ENCODE measurements around the gene ZNF773. TPM values are rescaled to one million over a fixed set of nuclear protein-coding genes. Genes with fewer than 3 reads are reported as not detected.

The ZNF773 gene
- polyA plus RNA-seq, 1 donor from 2014 or later: 23.3 TPM

DNA sequence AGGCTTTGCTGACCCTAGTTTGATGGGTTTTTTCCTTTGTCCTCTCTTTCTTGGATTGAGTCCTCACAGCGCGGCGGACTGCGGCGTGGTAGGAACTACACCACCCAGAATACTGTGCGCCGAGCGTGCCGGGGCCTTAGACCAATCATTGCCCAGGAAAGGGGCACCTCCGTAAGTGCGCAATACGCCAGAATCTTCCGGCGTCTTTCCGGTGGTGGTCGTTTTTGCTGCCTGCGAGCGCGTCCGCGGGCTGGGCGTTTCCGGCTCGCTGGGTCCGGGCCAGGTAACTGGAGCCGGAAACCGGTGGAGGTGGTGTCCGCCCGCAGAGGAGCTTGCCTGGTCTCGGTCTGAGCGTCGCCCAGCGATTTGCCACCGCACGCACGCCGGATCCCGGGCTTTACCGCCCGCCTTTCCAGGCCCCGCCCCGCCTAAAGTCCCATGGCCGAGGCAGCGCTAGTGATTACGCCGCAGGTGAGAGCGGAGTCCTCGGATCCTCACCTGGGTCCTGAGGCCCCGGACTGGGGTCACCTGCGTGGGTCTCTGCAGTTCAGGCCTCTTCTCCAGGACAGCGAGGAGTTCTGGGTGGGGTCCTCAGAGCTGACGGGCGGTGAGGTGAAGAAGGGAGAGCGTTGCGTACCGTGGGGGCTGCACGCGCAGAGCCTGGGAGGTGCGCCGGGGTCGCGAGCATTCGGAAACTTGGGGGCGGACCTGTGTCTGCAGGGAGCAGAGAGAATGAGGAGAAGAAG is 27.6 kb downstream of the ZNF773 start, which contains the start of gene ZNF549:
Gene ZNF549, plus strand, starts transcription at position 221 of the 746 bp plus-strand sequence. Its CDS starts 218 bp downstream, at position 439.
- H3K27ac ChIP-seq (ENCODE audit: low read length): peak within 1 kb of the TSS; percentile 81
- H3K9ac ChIP-seq (ENCODE audit: low read length): peak within 1 kb of the TSS; percentile 83
- H3K36me3 ChIP-seq (ENCODE audit: insufficient read depth, low read length): peaks cover 12% of the 10 kb centered on the region
- no peaks in the 10 kb centered on the region for H4K20me1 ChIP-seq (ENCODE audit: insufficient read depth)
- peaks cover 4% of the 10 kb centered on the region for H3K9me3 ChIP-seq (ENCODE audit: low read length)
- H2AFZ ChIP-seq (ENCODE audit: low read depth, low read length): peak within 1 kb of the TSS; percentile 89
- H3K4me2 ChIP-seq (ENCODE audit: low read length): peak within 1 kb of the TSS; percentile 97
- peak within 1 kb of the TSS; percentile 98 for H3K4me3 ChIP-seq (ENCODE audit: low read length)
- peak; percentile 57 for TF ChIP-seq SMC3 (conservative IDR thresholded peaks at IDR 0.05; ENCODE audit: poor library complexity)
- peak; percentile 46 for TF ChIP-seq RAD21 (conservative IDR thresholded peaks at IDR 0.05)
- TF ChIP-seq MXI1 (conservative IDR thresholded peaks at IDR 0.05; ENCODE audit: poor library complexity, severe bottlenecking): peak; percentile 93
- no peak for TF ChIP-seq EZH2 (IDR thresholded peaks at IDR 0.05; ENCODE audit: borderline replicate concordance, insufficient read depth, low read length, poor library complexity, severe bottlenecking)
- TF ChIP-seq POLR2AphosphoS5 (IDR thresholded peaks at IDR 0.05): peak; percentile 75
- TF ChIP-seq, protein P1, sequence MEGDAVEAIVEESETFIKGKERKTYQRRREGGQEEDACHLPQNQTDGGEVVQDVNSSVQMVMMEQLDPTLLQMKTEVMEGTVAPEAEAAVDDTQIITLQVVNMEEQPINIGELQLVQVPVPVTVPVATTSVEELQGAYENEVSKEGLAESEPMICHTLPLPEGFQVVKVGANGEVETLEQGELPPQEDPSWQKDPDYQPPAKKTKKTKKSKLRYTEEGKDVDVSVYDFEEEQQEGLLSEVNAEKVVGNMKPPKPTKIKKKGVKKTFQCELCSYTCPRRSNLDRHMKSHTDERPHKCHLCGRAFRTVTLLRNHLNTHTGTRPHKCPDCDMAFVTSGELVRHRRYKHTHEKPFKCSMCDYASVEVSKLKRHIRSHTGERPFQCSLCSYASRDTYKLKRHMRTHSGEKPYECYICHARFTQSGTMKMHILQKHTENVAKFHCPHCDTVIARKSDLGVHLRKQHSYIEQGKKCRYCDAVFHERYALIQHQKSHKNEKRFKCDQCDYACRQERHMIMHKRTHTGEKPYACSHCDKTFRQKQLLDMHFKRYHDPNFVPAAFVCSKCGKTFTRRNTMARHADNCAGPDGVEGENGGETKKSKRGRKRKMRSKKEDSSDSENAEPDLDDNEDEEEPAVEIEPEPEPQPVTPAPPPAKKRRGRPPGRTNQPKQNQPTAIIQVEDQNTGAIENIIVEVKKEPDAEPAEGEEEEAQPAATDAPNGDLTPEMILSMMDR (IDR thresholded peaks at IDR 0.05; ENCODE audit: poor library complexity, severe bottlenecking): no peak
- TF ChIP-seq TAF1 (IDR thresholded peaks at IDR 0.05; ENCODE audit: low read depth): peak; percentile 77
- no peak for TF ChIP-seq EP300 (conservative IDR thresholded peaks at IDR 0.05; ENCODE audit: poor library complexity, severe bottlenecking)
- TF ChIP-seq, protein P2, sequence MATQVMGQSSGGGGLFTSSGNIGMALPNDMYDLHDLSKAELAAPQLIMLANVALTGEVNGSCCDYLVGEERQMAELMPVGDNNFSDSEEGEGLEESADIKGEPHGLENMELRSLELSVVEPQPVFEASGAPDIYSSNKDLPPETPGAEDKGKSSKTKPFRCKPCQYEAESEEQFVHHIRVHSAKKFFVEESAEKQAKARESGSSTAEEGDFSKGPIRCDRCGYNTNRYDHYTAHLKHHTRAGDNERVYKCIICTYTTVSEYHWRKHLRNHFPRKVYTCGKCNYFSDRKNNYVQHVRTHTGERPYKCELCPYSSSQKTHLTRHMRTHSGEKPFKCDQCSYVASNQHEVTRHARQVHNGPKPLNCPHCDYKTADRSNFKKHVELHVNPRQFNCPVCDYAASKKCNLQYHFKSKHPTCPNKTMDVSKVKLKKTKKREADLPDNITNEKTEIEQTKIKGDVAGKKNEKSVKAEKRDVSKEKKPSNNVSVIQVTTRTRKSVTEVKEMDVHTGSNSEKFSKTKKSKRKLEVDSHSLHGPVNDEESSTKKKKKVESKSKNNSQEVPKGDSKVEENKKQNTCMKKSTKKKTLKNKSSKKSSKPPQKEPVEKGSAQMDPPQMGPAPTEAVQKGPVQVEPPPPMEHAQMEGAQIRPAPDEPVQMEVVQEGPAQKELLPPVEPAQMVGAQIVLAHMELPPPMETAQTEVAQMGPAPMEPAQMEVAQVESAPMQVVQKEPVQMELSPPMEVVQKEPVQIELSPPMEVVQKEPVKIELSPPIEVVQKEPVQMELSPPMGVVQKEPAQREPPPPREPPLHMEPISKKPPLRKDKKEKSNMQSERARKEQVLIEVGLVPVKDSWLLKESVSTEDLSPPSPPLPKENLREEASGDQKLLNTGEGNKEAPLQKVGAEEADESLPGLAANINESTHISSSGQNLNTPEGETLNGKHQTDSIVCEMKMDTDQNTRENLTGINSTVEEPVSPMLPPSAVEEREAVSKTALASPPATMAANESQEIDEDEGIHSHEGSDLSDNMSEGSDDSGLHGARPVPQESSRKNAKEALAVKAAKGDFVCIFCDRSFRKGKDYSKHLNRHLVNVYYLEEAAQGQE (IDR thresholded peaks at IDR 0.05; ENCODE audit: borderline replicate concordance): peak; percentile 51
- H3F3A ChIP-seq (ENCODE audit: insufficient read depth, low read length, poor library complexity, severe bottlenecking): no peaks in the 10 kb centered on the region
- peaks cover 28% of the 10 kb centered on the region for H3K79me2 ChIP-seq (replicated peaks; ENCODE audit: insufficient read depth, low read length)
- no peaks in the 10 kb centered on the region for H3K27me3 ChIP-seq (ENCODE audit: insufficient read depth, low read depth, low read length)
- no peaks in the 10 kb centered on the region for H3K9me2 ChIP-seq (ENCODE audit: insufficient read depth, low read length)

DNA sequence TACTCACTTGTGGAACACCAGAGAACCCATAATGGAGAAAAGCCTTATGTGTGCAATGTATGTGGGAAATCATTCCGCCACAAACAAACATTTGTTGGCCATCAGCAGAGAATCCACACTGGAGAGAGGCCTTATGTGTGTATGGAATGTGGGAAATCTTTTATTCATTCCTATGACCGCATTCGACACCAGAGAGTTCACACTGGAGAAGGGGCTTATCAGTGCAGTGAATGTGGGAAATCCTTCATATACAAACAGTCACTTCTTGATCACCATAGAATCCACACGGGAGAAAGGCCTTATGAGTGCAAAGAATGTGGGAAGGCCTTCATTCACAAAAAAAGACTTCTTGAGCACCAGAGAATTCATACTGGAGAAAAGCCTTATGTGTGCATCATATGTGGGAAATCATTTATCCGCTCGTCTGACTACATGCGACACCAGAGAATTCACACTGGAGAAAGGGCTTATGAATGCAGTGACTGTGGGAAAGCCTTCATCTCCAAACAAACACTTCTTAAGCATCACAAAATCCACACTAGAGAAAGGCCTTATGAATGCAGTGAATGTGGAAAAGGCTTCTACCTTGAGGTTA is 38.3 kb downstream of the ZNF773 start:
- TF ChIP-seq SMC3 (conservative IDR thresholded peaks at IDR 0.05; ENCODE audit: poor library complexity): no peak
- TF ChIP-seq MXI1 (conservative IDR thresholded peaks at IDR 0.05; ENCODE audit: poor library complexity, severe bottlenecking): no peak
- TF ChIP-seq EP300 (conservative IDR thresholded peaks at IDR 0.05; ENCODE audit: poor library complexity, severe bottlenecking): no peak
- no peak for TF ChIP-seq POLR2AphosphoS5 (IDR thresholded peaks at IDR 0.05)
- Histone ChIP-seq H3K27me3 (ENCODE audit: insufficient read depth, low read depth, low read length) (no peaks in the 10 kb centered on the region), H3K9me3 (ENCODE audit: low read length) (peaks cover 40% of the 10 kb centered on the region), H3K9me2 (ENCODE audit: insufficient read depth, low read length) (no peaks in the 10 kb centered on the region), H3K4me2 (ENCODE audit: low read length) (no peak overlapping the region), H3K36me3 (ENCODE audit: insufficient read depth, low read length) (peaks cover 56% of the 10 kb centered on the region), H3K4me3 (ENCODE audit: low read length) (no peak overlapping the region), H4K20me1 (ENCODE audit: insufficient read depth) (no peaks in the 10 kb centered on the region), H3K79me2 (replicated peaks; ENCODE audit: insufficient read depth, low read length) (peaks cover 9% of the 10 kb centered on the region), H3K9ac (ENCODE audit: low read length) (no peak overlapping the region), H3K27ac (ENCODE audit: low read length) (no peak overlapping the region), H3F3A (ENCODE audit: insufficient read depth, low read length, poor library complexity, severe bottlenecking) (no peaks in the 10 kb centered on the region), H2AFZ (ENCODE audit: low read depth, low read length) (no peak overlapping the region)

Data from neural cell (in vitro differentiated cells).